ENCODE data around the gene DPY19L1. TPM values are rescaled to one million over a fixed set of nuclear protein-coding genes. Genes with fewer than 3 reads are reported as not detected.

Gene DPY19L1
- total RNA-seq, 2 donors from 2014 or later = 20.3 to 30.9 TPM

Other genes starting within 250 kb of the DPY19L1 start
- gene TBX20, start 216.6 kb upstream of the DPY19L1 start, total RNA-seq = not detected